Mucosa of descending colon (tissue), 3 donors: ENCODE results near the gene ZFYVE1. TPM values are rescaled to one million over a fixed set of nuclear protein-coding genes. Genes with fewer than 3 reads are reported as not detected.

ENCODE experiments used
- ATAC-seq: fragments of 200-7000 bp; cut with Tn5 transposase; one replicate; pipeline ENCODE4 v1.9.1; 2020; ENCODE audit warnings: mild to moderate bottlenecking, moderate library complexity
- DNase-seq, 3 donors: peaks; one replicate each; pipeline ENCODE4 v3.0.0-alpha.2; 2020
- H3K36me3 ChIP-seq: fragments of 200-600 bp; one replicate; pipeline ENCODE4 v1.8.0; 2021; ENCODE audit warnings: low read depth, mild to moderate bottlenecking
- H3K4me1 ChIP-seq: fragments of 200-600 bp; one replicate; pipeline ENCODE4 v1.8.0; 2021; ENCODE audit warnings: low read depth, mild to moderate bottlenecking
- H3K4me3 ChIP-seq: fragments of 200-600 bp; one replicate; pipeline ENCODE4 v1.8.0; 2021; ENCODE audit warnings: mild to moderate bottlenecking
- H3K9me3 ChIP-seq: fragments of 200-600 bp; one replicate; pipeline ENCODE4 v1.8.0; 2021; ENCODE audit warnings: mild to moderate bottlenecking
- CTCF ChIP-seq: fragments of 200-600 bp; IDR thresholded peaks from one replicate; pipeline ENCODE4 v1.8.0; 2022; ENCODE audit warnings: antibody characterized with exemption, mild to moderate bottlenecking
- intact Hi-C, 2 donors: fragments of 100-400 bp; cut with DNase I in 1 of 2; cut with micrococcal nuclease in 1 of 2; formaldehyde crosslinking; loops; one replicate each; pipeline versions ENCODE4 v1.11.0 to v1.11.1; 2022; cut with DNase I, micrococcal nuclease
- total RNA-seq, 3 donors: library from RNA; stranded (reverse); fragmentation: NEBNext Ultra II Directional in 2 of 3; extraction: Animal tissue kit (Norgen Biotek cat#: 25700) in 2 of 3; gene quantifications; one replicate each; pipeline versions ENCODE4 v1.2.1 to v1.2.4, GENCODE V29; 2021 to 2023
- donor health status: DM: no; HTN: no; CAD: no; lungs with moderate emphysema.
- donor health status: DM: no; HTN: no; CAD: no.
- donor health status: DM: no; HTN: yes; CAD: no.

ZFYVE1 gene
- total RNA-seq, 3 donors from 2014 or later = 15.5 to 26.0 (median 19.9) TPM

GRCh38 chr14:72970824-72971434 lies 56.0 kb downstream of the ZFYVE1 start:
- Histone ChIP-seq H3K9me3 (no peaks in the 10 kb centered on the region), H3K36me3 (peaks cover 12% of the 10 kb centered on the region), H3K4me1 (no peaks in the 10 kb centered on the region), H3K4me3 (no peak overlapping the region)
- intact Hi-C loops = no loop called here
- no peak for TF ChIP-seq CTCF
- DNase-seq (no peak), ATAC-seq (no peak)

- Histone ChIP-seq H3K4me3 (no peak overlapping the region), H3K4me1 (no peaks in the 10 kb centered on the region), H3K9me3 (no peaks in the 10 kb centered on the region), H3K36me3 (peaks cover 7% of the 10 kb centered on the region)
- intact Hi-C loops = no loop called here
- ATAC-seq = no peak
- no peak for DNase-seq
- no peak for TF ChIP-seq CTCF
Observed at GRCh38 chr14:72970058-72970630, 56.8 kb downstream of the ZFYVE1 start.

DNA sequence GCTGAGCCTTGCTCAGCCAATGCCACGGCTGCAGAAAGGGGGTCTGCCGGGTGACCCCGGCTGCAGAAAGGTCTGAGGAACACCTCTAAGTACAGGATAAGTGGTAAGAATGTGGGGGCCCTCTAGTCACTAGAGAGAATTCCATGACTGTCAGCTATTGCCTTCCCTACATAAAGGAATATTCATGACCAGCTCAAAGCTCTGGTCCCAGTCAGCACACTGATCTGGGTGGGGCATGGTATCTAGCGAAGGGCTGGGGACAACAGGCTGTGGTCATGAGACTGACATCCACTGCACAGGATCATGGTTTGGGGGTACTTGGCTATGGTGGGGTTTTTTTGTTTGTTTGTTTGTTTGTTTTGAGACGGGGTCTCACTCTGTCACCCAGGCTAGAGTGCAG lies 58.6 kb downstream of the ZFYVE1 start:
- ATAC-seq (no peak), DNase-seq (no peak)
- H3K9me3 ChIP-seq = no peaks in the 10 kb centered on the region
- H3K36me3 ChIP-seq = peaks cover under 1% of the 10 kb centered on the region
- TF ChIP-seq CTCF = no peak
- intact Hi-C loops = no loop called here
- H3K4me3 ChIP-seq = no peak overlapping the region
- H3K4me1 ChIP-seq = no peaks in the 10 kb centered on the region

GRCh38 chr14:72966038-72966437 lies 60.9 kb downstream of the ZFYVE1 start:
- ATAC-seq (no peak), DNase-seq (no peak)
- H3K9me3 ChIP-seq = no peaks in the 10 kb centered on the region
- no peaks in the 10 kb centered on the region for H3K4me1 ChIP-seq
- no peak overlapping the region for H3K4me3 ChIP-seq
- H3K36me3 ChIP-seq = no peaks in the 10 kb centered on the region
- intact Hi-C loops = no loop called here
- TF ChIP-seq CTCF = no peak

DNA sequence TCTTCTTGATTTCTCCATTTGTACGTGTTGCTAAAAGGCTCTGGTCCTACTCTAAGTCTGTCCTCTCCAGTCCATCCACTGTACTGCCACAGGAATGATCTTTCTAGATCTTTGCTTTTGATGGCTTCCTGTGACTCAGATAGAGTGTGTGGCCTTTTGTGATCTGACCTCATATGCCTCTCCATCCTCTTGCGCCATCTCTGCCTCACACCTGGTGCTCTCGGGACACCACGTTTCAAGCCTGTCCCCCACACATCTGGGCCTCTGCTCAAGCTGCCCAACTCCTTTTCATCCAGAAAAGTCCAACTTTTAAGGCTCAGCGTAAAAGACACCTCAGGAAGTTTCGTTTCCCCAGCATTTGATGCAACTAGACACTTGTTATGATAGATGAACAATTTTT lies 61.7 kb downstream of the ZFYVE1 start:
- H3K9me3 ChIP-seq = no peaks in the 10 kb centered on the region
- intact Hi-C loops = no loop called here
- H3K36me3 ChIP-seq = no peaks in the 10 kb centered on the region
- DNase-seq = no peak
- H3K4me1 ChIP-seq = no peaks in the 10 kb centered on the region
- ATAC-seq = no peak
- H3K4me3 ChIP-seq = no peak overlapping the region
- no peak for TF ChIP-seq CTCF
